HG03095 (cell line): ENCODE data around the gene KRTAP12-3.
"Not testable (repeated sequence)": the region's sequence is repeated elsewhere in the genome, so short reads cannot be mapped to it uniquely, and the experiment has no call there.

Experiments used
- ATAC-seq: cut with Tn5 transposase; IDR thresholded peaks from one replicate; pipeline ENCODE4 v1.9.1; 2021; ENCODE audit warnings: moderate library complexity; ENCODE audit not compliant: unreplicated experiment

KRTAP12-3 gene

GRCh38 chr21:44682580-44683151 is 24.9 kb downstream of the KRTAP12-3 start:
- ATAC-seq = no peak

GRCh38 chr21:44684077-44684476 is 26.3 kb downstream of the KRTAP12-3 start:
- ATAC-seq = no peak

GRCh38 chr21:44684483-44684882 is 26.8 kb downstream of the KRTAP12-3 start:
- ATAC-seq = no peak

GRCh38 chr21:44685050-44685449 is 27.3 kb downstream of the KRTAP12-3 start:
- ATAC-seq = not testable (repeated sequence)

GRCh38 chr21:44686000-44686781 is 28.5 kb downstream of the KRTAP12-3 start:
- ATAC-seq = no peak

- ATAC-seq = no peak
These were observed 29.3 kb downstream of the KRTAP12-3 start for GRCh38 chr21:44686843-44687561.

DNA sequence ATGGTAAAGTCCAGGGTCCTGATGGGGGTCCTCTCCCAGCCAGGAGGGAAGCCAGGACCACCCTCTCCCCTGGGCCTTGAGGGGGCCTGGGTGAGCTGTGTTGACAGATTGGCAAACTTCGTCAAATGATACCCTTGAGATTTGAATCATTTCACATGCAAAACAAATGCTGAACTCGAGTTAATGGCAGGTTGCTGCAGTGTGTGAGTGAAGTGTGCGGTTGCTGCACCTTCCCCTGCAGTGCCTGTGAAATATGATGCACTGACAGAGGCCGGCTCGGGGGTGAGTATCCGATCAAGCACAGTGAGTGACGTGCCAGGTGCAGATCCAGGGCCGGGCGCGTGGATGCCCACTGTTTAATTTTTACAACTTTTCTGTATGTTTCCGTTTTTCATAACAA is 29.9 kb downstream of the KRTAP12-3 start:
- ATAC-seq = no peak

- not testable (repeated sequence) for ATAC-seq
These were observed 32.0 kb downstream of the KRTAP12-3 start for GRCh38 chr21:44689740-44690139.

DNA sequence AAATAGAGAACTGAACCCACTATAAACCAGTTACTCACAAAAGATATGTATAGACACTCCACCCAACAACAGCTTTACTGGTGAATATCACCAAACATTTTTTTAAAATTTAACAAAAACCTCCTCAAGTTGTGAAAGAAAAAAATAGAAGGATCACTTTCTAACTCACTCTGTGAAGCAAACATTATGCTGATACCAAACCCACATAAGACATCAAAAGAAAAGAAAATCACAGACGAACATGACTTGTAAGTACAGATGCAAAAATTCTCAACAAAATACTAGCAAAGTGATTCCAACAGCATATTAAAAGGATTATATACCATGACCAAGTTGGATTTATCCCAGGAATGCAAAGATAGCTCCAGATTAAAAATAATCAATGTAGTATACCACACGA is 34.0 kb downstream of the KRTAP12-3 start:
- no peak for ATAC-seq

- no peak for ATAC-seq
These were observed 35.2 kb downstream of the KRTAP12-3 start for GRCh38 chr21:44692798-44693512.

- no peak for ATAC-seq
These were observed 37.0 kb downstream of the KRTAP12-3 start for GRCh38 chr21:44694776-44695175.

DNA sequence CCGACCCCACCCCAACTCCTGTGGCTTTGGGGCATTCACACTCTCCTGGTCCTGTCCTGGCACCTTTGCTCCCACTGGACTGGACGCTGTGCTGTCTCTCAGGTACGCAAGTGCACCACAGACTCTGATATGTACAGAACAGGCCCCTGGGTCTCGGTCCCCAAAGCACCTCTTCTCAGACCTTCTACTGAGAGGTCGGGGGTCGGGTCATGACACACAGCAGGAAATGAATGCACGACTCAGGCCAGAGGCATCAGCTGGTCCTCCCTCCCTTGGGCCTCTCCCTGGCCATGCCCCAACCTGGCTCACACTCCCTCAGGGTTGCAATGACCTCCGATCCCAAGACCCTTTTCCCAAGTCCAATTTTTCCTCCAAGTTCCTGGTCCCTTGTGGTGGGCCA is 37.5 kb downstream of the KRTAP12-3 start:
- no peak for ATAC-seq

GRCh38 chr21:44695641-44696040 is 37.9 kb downstream of the KRTAP12-3 start:
- no peak for ATAC-seq

GRCh38 chr21:44696572-44696971 is 38.8 kb downstream of the KRTAP12-3 start:
- ATAC-seq = no peak

DNA sequence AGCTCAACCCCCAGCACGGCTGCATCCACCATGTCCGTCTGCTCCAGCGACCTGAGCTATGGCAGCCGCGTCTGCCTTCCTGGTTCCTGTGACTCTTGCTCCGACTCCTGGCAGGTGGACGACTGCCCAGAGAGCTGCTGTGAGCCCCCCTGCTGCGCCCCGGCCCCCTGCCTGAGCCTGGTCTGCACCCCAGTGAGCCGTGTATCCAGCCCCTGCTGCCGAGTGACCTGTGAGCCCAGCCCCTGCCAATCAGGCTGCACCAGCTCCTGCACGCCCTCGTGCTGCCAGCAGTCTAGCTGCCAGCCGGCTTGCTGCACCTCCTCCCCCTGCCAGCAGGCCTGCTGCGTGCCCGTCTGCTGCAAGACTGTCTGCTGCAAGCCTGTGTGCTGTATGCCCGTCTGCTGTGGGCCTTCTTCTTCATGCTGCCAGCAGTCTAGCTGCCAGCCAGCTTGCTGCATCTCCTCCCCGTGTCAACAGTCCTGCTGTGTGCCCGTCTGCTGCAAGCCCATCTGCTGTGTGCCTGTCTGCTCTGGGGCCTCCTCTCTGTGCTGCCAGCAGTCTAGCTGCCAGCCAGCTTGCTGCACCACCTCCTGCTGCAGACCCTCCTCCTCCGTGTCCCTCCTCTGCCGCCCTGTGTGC is 39.6 kb downstream of the KRTAP12-3 start, which contains the start of gene KRTAP10-12:
KRTAP10-12 (plus strand) TSS at position 1 of the 639 bp plus-strand sequence; CDS start at position 31, 30 bp downstream.
- ATAC-seq = not testable (repeated sequence)

- ATAC-seq = no peak
These were observed 40.3 kb downstream of the KRTAP12-3 start for GRCh38 chr21:44697811-44698734.

- ATAC-seq = no peak
These were observed 41.8 kb downstream of the KRTAP12-3 start for GRCh38 chr21:44699502-44700001.

DNA sequence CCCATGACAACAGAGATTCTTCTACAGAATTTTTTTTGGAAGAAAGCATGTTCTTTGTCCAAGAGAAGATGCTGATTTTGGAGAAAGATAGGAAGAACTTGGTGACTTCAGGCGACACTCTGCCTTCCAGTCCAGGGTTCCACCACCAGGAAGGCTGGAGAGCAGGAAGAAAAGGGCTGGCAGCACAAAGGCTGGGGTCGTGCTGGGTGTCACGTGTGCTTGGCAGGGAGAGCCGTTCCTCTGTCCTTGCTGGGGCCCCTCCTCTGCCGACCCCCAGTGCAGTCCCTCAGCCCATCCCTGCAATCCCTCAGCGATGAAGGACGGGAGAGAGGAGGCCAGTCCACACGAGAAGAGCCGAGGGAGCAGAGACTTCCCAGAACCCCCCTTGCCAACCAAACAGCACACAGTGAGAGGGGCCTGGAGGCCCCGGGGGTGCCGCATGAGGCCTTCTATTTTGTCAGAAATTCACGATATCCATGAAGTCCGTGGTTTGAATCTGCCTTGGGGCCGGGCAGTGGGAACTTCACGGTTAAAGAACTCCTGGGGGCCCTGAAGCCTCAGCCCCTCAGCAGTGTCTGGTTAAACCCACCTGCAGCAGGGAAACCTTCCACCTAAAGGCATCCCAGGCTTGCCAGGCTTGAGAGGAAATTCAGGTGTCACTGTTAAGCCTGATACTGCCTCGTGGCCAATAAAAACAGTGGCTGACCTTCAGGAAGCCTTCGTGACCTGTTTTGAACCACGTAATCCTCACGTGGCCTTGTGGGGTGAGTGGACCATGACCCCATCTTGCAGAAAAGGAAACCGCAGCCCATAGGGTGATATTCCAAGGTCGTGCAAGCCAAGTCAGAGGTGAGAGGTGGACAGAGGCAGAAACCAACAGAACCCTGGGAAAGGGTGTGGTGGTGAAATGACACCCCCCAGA is 42.6 kb downstream of the KRTAP12-3 start:
- ATAC-seq = no peak
